Fibroblast of the aortic adventitia (primary cell): ENCODE results near the gene PDIK1L. TPM values are rescaled to one million over a fixed set of nuclear protein-coding genes. Genes with fewer than 3 reads are reported as not detected.

Experiments
- DNase-seq: peaks from one replicate; pipeline ENCODE4 v3.0.0-alpha.2; 2010; ENCODE audit warnings: low read depth
- H3K4me3 ChIP-seq: 2 replicates; pipeline ENCODE4 v1.5.1; 2011; ENCODE audit warnings: low read depth, mild to moderate bottlenecking, control low read depth, low read length, moderate library complexity
- total RNA-seq: library from RNA; depleted of rRNA; stranded (reverse); fragments of >200 nt; gene quantifications from 2 replicates; pipeline ENCODE4 v1.2.3, GENCODE V29; 2012; ENCODE audit warnings: low replicate concordance
- TF ChIP-seq, protein P1 (sequence below): IDR thresholded peaks from 2 replicates; pipeline ENCODE4 v1.5.1; 2011; ENCODE audit warnings: mild to moderate bottlenecking, low read length, control low read depth, inconsistent platforms; ENCODE audit not compliant: insufficient read depth

The PDIK1L gene
- total RNA-seq, 1 donor = 10.1 TPM

DNA sequence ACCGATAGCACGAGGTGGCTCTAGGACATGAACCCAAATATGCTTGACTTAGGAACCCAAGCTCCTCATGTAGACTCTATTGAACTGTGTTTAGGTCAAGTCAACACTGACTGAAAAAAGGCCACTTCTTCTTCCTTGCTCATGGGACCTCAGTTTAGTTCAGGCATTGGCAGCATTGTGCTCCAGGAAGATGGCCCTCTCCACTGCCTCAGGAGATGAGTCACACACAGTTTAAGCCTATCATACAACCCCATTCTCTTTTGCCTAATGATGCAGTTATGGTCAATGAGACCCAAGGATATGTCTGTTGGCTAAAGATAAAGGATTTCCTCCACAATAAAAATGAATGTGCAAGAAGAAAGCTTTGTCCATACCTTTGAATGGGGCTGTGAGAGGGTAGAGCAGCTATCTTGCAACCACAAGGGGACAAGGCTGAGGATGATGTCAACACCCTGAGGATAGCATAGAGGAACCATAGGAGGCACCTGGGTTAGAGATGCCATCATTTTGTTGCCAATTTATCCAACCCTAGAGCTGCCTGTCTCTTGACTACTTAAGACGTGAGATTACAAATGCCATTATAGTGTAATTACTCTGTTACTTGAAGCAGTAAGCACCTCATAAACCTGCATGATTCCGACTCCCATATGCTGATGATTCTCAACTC is 41.2 kb upstream of the PDIK1L start:
- no peak overlapping the region for H3K4me3 ChIP-seq
- TF ChIP-seq, protein P1, sequence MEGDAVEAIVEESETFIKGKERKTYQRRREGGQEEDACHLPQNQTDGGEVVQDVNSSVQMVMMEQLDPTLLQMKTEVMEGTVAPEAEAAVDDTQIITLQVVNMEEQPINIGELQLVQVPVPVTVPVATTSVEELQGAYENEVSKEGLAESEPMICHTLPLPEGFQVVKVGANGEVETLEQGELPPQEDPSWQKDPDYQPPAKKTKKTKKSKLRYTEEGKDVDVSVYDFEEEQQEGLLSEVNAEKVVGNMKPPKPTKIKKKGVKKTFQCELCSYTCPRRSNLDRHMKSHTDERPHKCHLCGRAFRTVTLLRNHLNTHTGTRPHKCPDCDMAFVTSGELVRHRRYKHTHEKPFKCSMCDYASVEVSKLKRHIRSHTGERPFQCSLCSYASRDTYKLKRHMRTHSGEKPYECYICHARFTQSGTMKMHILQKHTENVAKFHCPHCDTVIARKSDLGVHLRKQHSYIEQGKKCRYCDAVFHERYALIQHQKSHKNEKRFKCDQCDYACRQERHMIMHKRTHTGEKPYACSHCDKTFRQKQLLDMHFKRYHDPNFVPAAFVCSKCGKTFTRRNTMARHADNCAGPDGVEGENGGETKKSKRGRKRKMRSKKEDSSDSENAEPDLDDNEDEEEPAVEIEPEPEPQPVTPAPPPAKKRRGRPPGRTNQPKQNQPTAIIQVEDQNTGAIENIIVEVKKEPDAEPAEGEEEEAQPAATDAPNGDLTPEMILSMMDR = no peak
- DNase-seq = no peak

GRCh38 chr1:26070963-26071342 is 40.7 kb upstream of the PDIK1L start:
- no peak for DNase-seq
- TF ChIP-seq, protein P1 = no peak
- H3K4me3 ChIP-seq = no peak overlapping the region

GRCh38 chr1:26072305-26072704 is 39.3 kb upstream of the PDIK1L start:
- DNase-seq = no peak
- TF ChIP-seq, protein P1 = no peak
- no peak overlapping the region for H3K4me3 ChIP-seq

GRCh38 chr1:26075421-26076144 is 36.0 kb upstream of the PDIK1L start:
- TF ChIP-seq, protein P1 = no peak
- no peak overlapping the region for H3K4me3 ChIP-seq
- DNase-seq = no peak

DNA sequence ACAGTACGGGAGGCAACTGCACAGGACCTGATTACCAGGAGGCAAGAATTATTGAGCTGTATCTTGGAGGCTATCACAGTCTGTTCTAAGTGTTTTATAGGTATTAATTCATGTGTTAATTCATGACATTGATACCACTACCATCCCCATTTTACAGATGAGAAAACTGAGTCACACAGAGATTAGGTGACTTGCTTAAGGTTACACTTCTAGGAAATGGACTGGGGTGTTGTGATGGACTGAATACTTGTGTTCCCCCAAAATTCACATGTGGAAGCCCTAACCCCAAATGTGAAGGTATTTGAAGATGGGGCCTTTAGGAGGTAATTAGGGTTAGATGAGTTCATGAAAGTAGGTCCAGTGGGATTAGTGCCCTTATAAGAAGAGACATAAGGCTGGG is 34.1 kb upstream of the PDIK1L start:
- TF ChIP-seq, protein P1 = no peak
- no peak overlapping the region for H3K4me3 ChIP-seq
- DNase-seq = no peak

- TF ChIP-seq, protein P1 = no peak
- no peak for DNase-seq
- H3K4me3 ChIP-seq = no peak overlapping the region
These were observed 33.1 kb upstream of the PDIK1L start for GRCh38 chr1:26078286-26079177.
